Subcutaneous abdominal adipose tissue (tissue), 5 donors: ENCODE results near the gene PPIE.

ENCODE experiments used
- H3K27ac ChIP-seq: one replicate; pipeline ENCODE4 v1.7.0; 2013; ENCODE audit warnings: low read depth, mild to moderate bottlenecking, inconsistent platforms, low read length, moderate library complexity
- H3K27me3 ChIP-seq, 5 donors: one replicate each; pipeline ENCODE4 v1.7.0; 2013; ENCODE audit warnings: low read length in 5 of 5, inconsistent platforms in 1 of 5; ENCODE audit not compliant: control insufficient read depth in 5 of 5, insufficient read depth in 4 of 5
- H3K36me3 ChIP-seq, 5 donors: one replicate each; pipeline ENCODE4 v1.7.0; 2013; ENCODE audit warnings: low read length in 5 of 5; ENCODE audit not compliant: control insufficient read depth in 5 of 5, insufficient read depth in 5 of 5
- H3K4me1 ChIP-seq, 5 donors: one replicate each; pipeline ENCODE4 v1.7.0; 2013; ENCODE audit warnings: low read length in 5 of 5, mild to moderate bottlenecking in 3 of 5, moderate library complexity in 1 of 5; ENCODE audit not compliant: control insufficient read depth in 5 of 5, insufficient read depth in 5 of 5
- H3K4me3 ChIP-seq, 5 donors: one replicate each; pipeline ENCODE4 v1.7.0; 2013; ENCODE audit warnings: low read length in 5 of 5, low read depth in 1 of 5
- H3K9ac ChIP-seq, 5 donors: one replicate each; pipeline ENCODE4 v1.7.0; 2013; ENCODE audit warnings: low read length in 5 of 5, mild to moderate bottlenecking in 4 of 5, moderate library complexity in 3 of 5
- H3K9me3 ChIP-seq, 5 donors: one replicate each; pipeline ENCODE4 v1.7.0; 2013; ENCODE audit warnings: low read length in 5 of 5; ENCODE audit not compliant: control insufficient read depth in 5 of 5
- donor health status: healthy.
- donor health status: healthy.
- donor health status: healthy.
- donor health status: healthy.
- donor health status: healthy.

Gene PPIE

DNA sequence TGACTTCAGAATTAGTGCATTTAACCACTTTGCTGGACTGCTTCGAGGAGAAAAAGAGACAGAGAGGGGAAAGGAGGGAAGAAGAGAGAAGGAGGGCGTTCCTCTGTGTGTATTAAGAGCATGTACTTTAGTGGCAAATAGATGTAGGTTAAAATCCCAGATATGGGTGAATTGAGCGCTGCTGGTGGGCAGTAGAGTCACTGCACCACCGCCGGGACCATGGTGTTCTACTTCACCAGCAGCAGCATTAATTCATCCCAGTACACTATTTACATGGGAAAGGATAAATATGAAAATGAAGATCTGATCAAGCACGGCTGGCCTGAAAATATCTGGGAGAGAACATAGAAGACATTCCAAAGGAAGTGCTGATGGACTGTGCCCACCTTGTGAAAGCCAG lies 20.9 kb upstream of the PPIE start:
- H3K27ac ChIP-seq = no peak overlapping the region
- no peak overlapping the region for H3K4me3 ChIP-seq

DNA sequence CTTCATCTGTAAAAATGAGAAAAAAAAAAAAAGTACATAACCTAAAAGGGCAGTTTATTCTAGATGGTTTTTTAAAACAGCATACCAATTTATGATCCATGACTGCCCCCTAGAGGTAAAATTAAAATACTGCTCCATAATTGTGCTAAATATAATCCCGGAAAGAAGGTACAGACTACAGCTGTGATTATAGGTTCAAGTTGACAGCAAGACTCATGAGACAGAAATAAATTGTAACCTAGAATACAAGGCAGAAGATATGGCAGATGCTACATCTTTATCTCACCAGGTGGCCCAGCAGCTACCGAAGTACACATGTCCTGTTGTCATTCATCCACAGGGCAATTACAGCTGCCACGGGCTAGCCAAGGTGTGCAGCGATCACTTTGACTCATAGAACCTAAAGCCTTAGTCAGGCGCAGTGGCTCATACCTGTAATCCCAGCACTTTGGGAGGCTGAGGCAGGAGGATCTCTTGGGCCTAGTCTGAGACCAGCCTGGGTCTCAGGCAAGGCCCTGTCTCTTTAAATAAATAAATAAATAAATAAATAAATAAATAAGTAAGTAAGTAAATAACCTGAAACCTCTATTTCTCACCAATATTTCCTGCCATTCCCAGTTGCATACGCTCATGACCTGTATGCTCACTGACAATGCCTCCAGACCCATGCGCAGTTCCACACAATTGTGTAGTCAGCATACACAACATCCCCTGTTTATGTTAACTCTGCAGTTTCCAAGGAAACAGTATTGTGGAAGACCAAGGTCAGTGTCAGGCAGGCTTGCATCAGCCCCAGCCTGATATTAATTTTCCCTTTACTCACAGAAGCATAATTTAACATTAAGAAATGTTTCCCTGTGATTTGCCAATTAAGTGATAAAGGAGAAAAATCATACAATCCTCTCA lies 18.3 kb upstream of the PPIE start:
- H3K9me3 ChIP-seq = no peaks in the 10 kb centered on the region
- H3K27me3 ChIP-seq = peaks cover 6 to 17% (median 10%) of the 10 kb centered on the region in 5 donors
- no peaks in the 10 kb centered on the region for H3K4me1 ChIP-seq
- no peak overlapping the region for H3K9ac ChIP-seq
- no peaks in the 10 kb centered on the region for H3K36me3 ChIP-seq
- no peak overlapping the region for H3K27ac ChIP-seq
- no peak overlapping the region for H3K4me3 ChIP-seq

More for the DNA sequence above, 20.9 kb upstream of the PPIE start:
- Histone ChIP-seq H3K36me3 (no peaks in the 10 kb centered on the region), H3K9me3 (no peaks in the 10 kb centered on the region), H3K27me3 (peaks cover 8 to 23% (median 10%) of the 10 kb centered on the region in 5 donors), H3K9ac (no peak overlapping the region), H3K4me1 (no peaks in the 10 kb centered on the region)

DNA sequence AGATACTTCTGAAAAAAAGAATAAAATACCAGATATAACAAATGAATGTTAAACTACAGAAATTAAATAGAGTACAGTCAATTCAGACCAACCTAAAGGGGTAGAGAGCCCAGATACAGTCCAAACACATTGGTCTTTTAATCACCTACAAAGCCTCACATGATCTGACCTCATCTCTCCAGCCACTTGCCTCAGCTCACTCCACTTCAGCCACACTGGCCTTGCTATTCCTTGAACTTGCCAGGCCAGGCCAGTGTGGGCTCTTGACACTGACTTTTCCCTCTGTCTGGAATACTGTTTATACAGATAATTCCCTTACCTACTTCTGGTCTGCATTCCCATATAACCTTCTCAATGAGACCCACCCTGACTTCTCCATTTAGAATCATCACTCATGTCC lies 17.0 kb upstream of the PPIE start:
- Histone ChIP-seq H3K4me3 (no peak overlapping the region), H3K4me1 (no peaks in the 10 kb centered on the region), H3K36me3 (no peaks in the 10 kb centered on the region), H3K27me3 (peaks cover 6 to 14% (median 10%) of the 10 kb centered on the region in 5 donors), H3K9me3 (no peaks in the 10 kb centered on the region), H3K9ac (no peak overlapping the region), H3K27ac (no peak overlapping the region)

DNA sequence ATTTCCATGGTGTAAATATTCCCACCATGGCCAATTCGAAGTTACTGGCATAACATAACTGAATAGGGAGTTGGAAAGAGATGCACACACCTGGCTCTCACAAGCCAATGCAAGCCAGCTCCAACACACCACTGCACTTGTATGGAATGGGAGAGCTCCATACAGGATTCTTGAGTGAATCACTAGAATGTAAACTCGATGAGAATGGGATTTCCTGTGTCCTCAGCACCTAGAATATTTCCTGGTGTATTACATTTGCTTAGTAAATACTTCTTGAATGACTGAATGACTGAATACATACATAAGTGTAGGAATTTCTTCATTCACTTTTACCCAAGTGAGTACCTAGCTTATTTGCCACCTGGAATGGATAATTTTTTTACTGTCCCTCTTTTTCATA lies 16.2 kb upstream of the PPIE start:
- peaks cover 3 to 15% (median 11%) of the 10 kb centered on the region in 5 donors for H3K27me3 ChIP-seq
- no peaks in the 10 kb centered on the region for H3K36me3 ChIP-seq
- H3K4me1 ChIP-seq = no peaks in the 10 kb centered on the region
- H3K4me3 ChIP-seq = no peak overlapping the region
- H3K9ac ChIP-seq = no peak overlapping the region
- no peak overlapping the region for H3K27ac ChIP-seq
- no peaks in the 10 kb centered on the region for H3K9me3 ChIP-seq

DNA sequence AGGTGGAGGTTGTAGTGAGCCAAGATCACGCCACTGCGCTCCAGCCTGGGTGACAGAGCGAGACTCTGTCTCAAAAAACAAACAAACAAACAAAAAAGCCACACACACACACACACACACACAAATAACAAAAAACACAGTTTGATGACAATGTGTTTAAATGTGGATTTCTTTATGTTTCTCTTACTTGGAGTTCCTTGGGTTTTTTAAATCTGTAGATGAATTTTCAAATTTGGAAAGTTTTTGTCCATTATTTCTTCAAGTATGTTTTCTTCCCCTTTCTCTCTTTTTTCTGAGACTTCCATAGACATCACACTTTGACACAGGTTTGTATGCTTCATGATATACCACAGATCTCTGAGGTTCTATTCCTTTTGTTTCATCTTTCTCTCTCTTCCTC lies 12.1 kb upstream of the PPIE start:
- H3K27me3 ChIP-seq = peaks cover 12 to 23% (median 13%) of the 10 kb centered on the region in 5 donors

DNA sequence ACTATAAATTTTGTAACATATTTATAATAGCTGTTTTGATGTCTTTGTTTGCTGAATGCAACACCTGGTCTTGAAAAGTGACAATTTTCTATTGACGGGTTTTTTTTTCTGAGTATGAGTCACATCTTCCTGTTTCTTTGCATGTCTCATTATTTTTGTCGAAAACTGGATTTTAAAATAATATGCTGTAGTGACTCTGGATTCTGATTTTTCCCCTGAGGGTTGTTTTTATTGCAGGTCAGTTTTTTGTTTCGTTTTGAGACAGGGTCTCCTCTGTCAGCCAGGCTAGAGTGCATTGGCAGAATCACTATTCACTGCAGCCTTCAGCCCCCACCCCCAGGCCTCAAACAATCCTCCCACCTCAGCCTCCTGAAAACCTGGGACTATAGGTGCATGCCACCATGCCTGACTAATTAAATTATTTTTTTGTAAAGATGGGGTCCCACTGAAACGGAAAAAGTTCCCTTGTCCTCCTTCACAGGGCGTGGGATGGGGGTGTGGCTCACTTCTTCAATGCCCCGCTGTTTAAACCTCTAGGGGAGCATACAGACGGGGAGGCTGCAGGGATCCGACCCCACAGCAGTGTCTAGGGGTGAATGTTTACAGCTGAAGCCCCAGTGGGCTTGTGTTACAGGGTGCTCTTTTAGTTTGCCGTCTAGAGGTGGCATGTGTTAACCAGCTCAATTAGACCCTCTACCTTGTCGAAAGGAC lies 11.3 kb upstream of the PPIE start:
- H3K4me3 ChIP-seq = no peak overlapping the region
- H3K4me1 ChIP-seq = no peaks in the 10 kb centered on the region
- H3K9ac ChIP-seq = no peak overlapping the region
- no peak overlapping the region for H3K27ac ChIP-seq
- no peaks in the 10 kb centered on the region for H3K36me3 ChIP-seq
- peaks cover 12 to 25% (median 13%) of the 10 kb centered on the region in 5 donors for H3K27me3 ChIP-seq
- H3K9me3 ChIP-seq = no peaks in the 10 kb centered on the region

More for the DNA sequence above, 12.1 kb upstream of the PPIE start:
- Histone ChIP-seq H3K4me1 (no peaks in the 10 kb centered on the region), H3K4me3 (no peak overlapping the region), H3K9ac (no peak overlapping the region), H3K36me3 (no peaks in the 10 kb centered on the region), H3K9me3 (no peaks in the 10 kb centered on the region), H3K27ac (no peak overlapping the region)

DNA sequence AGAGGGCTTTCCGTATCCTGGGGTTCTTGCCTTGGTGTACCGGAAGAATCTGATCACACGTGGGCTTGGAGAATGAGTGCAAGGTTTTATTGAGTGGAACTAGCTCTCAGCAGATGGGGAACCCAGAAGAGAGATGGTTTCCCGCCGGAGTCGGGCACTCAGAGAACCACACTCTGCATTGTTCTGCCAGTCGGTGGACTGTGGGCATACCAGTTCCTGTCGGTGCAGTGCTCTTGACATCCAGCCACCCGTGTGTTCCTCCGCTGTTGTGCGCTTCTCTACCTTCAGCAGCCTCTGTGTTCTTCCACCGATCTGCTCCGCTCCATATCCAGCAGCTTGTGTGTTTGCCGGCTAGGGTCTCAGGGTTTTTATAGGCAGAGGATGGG lies 10.8 kb upstream of the PPIE start:
- Histone ChIP-seq H3K36me3 (no peaks in the 10 kb centered on the region), H3K4me3 (no peak overlapping the region), H3K9ac (no peak overlapping the region), H3K27ac (no peak overlapping the region), H3K9me3 (no peaks in the 10 kb centered on the region), H3K4me1 (no peaks in the 10 kb centered on the region), H3K27me3 (peaks cover 13 to 29% (median 16%) of the 10 kb centered on the region in 5 donors)

DNA sequence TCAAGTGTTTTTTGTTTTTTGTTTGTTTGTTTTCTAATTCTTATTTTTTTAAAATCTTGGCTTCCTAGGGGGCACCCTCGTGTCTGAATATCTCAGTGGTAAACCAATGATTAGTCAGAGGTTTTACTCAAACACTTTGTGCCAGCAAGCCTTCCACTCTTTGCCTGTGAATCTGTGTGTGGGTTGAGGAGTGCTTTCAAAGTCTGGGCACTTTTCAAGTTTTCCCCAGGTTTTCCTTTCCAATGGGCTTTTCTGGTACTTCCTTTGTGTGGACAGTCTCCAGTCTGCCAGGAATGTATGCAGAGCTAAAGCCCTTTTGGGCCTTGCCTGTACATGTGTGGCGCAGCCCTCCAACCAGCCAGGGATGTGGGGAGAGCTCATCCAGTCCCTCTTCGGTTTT lies 9.7 kb upstream of the PPIE start:
- Histone ChIP-seq H3K4me3 (no peak overlapping the region), H3K9me3 (no peaks in the 10 kb centered on the region), H3K4me1 (no peaks in the 10 kb centered on the region), H3K27me3 (peaks cover 13 to 36% (median 20%) of the 10 kb centered on the region in 5 donors), H3K36me3 (no peaks in the 10 kb centered on the region), H3K9ac (no peak overlapping the region), H3K27ac (no peak overlapping the region)

DNA sequence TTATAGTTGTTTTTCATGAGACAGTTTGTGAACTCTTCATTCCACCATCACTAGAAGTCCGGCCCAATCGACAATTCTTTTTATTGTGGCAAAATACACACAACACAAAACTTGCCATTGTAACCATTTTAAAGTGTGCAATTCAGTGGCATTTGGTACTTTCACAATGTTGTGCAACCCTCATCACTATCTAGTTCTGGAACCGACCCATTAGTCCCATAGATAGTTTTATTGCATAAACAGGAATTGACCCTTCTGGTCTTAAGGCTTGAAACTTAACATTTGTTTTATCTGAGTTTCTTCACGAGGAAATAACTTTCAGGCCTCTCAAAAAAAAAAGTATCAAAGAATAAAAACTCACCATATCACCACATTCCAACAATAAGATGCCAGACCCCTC lies 8.8 kb upstream of the PPIE start:
- H3K4me1 ChIP-seq = no peaks in the 10 kb centered on the region
- H3K4me3 ChIP-seq = no peak overlapping the region
- H3K9ac ChIP-seq = no peak overlapping the region
- H3K27ac ChIP-seq = no peak overlapping the region
- H3K9me3 ChIP-seq = no peaks in the 10 kb centered on the region
- H3K36me3 ChIP-seq = no peaks in the 10 kb centered on the region
- H3K27me3 ChIP-seq = peaks cover 13 to 36% (median 20%) of the 10 kb centered on the region in 5 donors

DNA sequence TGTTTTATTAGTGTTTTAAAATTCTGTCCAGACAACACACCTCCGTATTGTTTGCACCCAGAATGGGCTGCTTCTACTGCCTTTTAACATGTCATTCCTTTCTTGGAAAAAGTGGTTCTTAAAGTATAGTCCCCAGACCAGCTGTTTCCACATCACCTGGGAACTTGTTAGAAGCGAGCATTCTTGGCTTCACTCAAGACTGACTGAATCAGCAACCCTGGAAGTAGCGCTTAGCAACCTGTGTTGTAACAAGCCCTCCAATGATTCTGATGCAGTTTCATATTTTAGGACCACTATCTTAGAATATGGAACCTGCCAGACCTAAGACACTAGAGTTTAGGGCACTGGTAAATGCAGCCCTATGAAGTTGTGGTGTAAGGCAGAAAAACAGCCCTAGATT lies 6.0 kb upstream of the PPIE start:
- no peaks in the 10 kb centered on the region for H3K4me1 ChIP-seq
- no peaks in the 10 kb centered on the region for H3K36me3 ChIP-seq
- H3K9me3 ChIP-seq = no peaks in the 10 kb centered on the region
- no peak overlapping the region for H3K4me3 ChIP-seq
- H3K27ac ChIP-seq = no peak overlapping the region
- peaks cover 13 to 34% (median 22%) of the 10 kb centered on the region in 5 donors for H3K27me3 ChIP-seq
- H3K9ac ChIP-seq = no peak overlapping the region
